ENCODE measurements around the gene PIGW.

DNA sequence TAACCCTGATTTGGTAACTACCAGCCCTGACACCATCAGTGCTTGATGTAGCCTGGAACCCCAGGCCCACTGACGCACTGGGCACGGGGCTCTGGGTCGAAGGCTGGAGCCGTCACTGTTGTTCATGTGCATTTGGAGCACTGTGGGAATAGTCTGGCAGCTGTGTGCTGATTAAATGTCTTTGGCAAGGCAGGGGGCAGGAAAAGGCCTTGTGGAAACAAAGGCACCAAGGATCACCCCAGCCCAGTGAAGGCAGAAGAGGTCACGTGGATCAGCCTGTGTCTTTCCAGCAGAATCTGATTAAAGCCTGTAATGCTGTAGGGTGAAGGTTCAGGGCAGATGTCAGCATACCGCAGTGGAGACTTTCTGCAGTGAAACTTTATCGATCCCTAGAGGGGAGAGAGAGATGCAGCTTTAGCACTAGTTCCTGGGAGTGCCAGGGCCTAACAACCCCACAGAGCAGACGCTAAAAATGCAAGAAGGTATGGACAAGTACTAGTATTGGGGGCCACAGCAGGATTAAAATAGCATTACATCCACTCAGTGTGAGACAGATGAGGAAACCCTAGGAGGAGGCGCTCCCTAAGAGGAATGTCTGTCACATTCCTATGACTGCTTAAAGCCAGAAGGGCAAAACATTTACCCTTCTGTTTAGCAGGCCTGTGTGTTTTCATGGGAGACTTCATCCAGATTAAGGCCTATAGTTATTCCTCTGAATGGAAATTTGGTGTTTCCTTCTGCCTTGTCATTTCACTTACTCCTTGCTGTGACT is 38.6 kb upstream of the PIGW start:
- TF ChIP-seq, protein P1, sequence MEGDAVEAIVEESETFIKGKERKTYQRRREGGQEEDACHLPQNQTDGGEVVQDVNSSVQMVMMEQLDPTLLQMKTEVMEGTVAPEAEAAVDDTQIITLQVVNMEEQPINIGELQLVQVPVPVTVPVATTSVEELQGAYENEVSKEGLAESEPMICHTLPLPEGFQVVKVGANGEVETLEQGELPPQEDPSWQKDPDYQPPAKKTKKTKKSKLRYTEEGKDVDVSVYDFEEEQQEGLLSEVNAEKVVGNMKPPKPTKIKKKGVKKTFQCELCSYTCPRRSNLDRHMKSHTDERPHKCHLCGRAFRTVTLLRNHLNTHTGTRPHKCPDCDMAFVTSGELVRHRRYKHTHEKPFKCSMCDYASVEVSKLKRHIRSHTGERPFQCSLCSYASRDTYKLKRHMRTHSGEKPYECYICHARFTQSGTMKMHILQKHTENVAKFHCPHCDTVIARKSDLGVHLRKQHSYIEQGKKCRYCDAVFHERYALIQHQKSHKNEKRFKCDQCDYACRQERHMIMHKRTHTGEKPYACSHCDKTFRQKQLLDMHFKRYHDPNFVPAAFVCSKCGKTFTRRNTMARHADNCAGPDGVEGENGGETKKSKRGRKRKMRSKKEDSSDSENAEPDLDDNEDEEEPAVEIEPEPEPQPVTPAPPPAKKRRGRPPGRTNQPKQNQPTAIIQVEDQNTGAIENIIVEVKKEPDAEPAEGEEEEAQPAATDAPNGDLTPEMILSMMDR (conservative IDR thresholded peaks at IDR 0.05; ENCODE audit: low read depth in 2 of 2), result no peak
- no peak for TF ChIP-seq EZH2phosphoT487 (IDR thresholded peaks at IDR 0.05; ENCODE audit: unreplicated experiment)
- TF ChIP-seq EZH2 (IDR thresholded peaks at IDR 0.05; ENCODE audit: low read depth, unreplicated experiment), result no peak
- TF ChIP-seq, protein P2, sequence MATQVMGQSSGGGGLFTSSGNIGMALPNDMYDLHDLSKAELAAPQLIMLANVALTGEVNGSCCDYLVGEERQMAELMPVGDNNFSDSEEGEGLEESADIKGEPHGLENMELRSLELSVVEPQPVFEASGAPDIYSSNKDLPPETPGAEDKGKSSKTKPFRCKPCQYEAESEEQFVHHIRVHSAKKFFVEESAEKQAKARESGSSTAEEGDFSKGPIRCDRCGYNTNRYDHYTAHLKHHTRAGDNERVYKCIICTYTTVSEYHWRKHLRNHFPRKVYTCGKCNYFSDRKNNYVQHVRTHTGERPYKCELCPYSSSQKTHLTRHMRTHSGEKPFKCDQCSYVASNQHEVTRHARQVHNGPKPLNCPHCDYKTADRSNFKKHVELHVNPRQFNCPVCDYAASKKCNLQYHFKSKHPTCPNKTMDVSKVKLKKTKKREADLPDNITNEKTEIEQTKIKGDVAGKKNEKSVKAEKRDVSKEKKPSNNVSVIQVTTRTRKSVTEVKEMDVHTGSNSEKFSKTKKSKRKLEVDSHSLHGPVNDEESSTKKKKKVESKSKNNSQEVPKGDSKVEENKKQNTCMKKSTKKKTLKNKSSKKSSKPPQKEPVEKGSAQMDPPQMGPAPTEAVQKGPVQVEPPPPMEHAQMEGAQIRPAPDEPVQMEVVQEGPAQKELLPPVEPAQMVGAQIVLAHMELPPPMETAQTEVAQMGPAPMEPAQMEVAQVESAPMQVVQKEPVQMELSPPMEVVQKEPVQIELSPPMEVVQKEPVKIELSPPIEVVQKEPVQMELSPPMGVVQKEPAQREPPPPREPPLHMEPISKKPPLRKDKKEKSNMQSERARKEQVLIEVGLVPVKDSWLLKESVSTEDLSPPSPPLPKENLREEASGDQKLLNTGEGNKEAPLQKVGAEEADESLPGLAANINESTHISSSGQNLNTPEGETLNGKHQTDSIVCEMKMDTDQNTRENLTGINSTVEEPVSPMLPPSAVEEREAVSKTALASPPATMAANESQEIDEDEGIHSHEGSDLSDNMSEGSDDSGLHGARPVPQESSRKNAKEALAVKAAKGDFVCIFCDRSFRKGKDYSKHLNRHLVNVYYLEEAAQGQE (IDR thresholded peaks at IDR 0.05; ENCODE audit: unreplicated experiment), result no peak
- TF ChIP-seq POLR2AphosphoS5 (IDR thresholded peaks at IDR 0.05; ENCODE audit: low read depth), result 0 out of 2 replicates have a peak, but pooled peaks have one; percentile 10
- no peak for TF ChIP-seq CREB1 (CRISPR knock-in tag; IDR thresholded peaks at IDR 0.05; ENCODE audit: low read depth)
- TF ChIP-seq, protein P3, sequence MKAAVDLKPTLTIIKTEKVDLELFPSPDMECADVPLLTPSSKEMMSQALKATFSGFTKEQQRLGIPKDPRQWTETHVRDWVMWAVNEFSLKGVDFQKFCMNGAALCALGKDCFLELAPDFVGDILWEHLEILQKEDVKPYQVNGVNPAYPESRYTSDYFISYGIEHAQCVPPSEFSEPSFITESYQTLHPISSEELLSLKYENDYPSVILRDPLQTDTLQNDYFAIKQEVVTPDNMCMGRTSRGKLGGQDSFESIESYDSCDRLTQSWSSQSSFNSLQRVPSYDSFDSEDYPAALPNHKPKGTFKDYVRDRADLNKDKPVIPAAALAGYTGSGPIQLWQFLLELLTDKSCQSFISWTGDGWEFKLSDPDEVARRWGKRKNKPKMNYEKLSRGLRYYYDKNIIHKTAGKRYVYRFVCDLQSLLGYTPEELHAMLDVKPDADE (IDR thresholded peaks at IDR 0.05), result no peak
- TF ChIP-seq ZNF331 (CRISPR knock-in tag; IDR thresholded peaks at IDR 0.05; ENCODE audit: low read depth), result no peak
- TF ChIP-seq JUNB (IDR thresholded peaks at IDR 0.05; ENCODE audit: unreplicated experiment), result no peak
- TF ChIP-seq NANOG (IDR thresholded peaks at IDR 0.05; ENCODE audit: borderline replicate concordance), result no peak
- no peak for TF ChIP-seq ZNF114 (CRISPR knock-in tag; IDR thresholded peaks at IDR 0.05)
- TF ChIP-seq STAT1 (IDR thresholded peaks at IDR 0.05; ENCODE audit: unreplicated experiment), result no peak
- TF ChIP-seq, protein P4, sequence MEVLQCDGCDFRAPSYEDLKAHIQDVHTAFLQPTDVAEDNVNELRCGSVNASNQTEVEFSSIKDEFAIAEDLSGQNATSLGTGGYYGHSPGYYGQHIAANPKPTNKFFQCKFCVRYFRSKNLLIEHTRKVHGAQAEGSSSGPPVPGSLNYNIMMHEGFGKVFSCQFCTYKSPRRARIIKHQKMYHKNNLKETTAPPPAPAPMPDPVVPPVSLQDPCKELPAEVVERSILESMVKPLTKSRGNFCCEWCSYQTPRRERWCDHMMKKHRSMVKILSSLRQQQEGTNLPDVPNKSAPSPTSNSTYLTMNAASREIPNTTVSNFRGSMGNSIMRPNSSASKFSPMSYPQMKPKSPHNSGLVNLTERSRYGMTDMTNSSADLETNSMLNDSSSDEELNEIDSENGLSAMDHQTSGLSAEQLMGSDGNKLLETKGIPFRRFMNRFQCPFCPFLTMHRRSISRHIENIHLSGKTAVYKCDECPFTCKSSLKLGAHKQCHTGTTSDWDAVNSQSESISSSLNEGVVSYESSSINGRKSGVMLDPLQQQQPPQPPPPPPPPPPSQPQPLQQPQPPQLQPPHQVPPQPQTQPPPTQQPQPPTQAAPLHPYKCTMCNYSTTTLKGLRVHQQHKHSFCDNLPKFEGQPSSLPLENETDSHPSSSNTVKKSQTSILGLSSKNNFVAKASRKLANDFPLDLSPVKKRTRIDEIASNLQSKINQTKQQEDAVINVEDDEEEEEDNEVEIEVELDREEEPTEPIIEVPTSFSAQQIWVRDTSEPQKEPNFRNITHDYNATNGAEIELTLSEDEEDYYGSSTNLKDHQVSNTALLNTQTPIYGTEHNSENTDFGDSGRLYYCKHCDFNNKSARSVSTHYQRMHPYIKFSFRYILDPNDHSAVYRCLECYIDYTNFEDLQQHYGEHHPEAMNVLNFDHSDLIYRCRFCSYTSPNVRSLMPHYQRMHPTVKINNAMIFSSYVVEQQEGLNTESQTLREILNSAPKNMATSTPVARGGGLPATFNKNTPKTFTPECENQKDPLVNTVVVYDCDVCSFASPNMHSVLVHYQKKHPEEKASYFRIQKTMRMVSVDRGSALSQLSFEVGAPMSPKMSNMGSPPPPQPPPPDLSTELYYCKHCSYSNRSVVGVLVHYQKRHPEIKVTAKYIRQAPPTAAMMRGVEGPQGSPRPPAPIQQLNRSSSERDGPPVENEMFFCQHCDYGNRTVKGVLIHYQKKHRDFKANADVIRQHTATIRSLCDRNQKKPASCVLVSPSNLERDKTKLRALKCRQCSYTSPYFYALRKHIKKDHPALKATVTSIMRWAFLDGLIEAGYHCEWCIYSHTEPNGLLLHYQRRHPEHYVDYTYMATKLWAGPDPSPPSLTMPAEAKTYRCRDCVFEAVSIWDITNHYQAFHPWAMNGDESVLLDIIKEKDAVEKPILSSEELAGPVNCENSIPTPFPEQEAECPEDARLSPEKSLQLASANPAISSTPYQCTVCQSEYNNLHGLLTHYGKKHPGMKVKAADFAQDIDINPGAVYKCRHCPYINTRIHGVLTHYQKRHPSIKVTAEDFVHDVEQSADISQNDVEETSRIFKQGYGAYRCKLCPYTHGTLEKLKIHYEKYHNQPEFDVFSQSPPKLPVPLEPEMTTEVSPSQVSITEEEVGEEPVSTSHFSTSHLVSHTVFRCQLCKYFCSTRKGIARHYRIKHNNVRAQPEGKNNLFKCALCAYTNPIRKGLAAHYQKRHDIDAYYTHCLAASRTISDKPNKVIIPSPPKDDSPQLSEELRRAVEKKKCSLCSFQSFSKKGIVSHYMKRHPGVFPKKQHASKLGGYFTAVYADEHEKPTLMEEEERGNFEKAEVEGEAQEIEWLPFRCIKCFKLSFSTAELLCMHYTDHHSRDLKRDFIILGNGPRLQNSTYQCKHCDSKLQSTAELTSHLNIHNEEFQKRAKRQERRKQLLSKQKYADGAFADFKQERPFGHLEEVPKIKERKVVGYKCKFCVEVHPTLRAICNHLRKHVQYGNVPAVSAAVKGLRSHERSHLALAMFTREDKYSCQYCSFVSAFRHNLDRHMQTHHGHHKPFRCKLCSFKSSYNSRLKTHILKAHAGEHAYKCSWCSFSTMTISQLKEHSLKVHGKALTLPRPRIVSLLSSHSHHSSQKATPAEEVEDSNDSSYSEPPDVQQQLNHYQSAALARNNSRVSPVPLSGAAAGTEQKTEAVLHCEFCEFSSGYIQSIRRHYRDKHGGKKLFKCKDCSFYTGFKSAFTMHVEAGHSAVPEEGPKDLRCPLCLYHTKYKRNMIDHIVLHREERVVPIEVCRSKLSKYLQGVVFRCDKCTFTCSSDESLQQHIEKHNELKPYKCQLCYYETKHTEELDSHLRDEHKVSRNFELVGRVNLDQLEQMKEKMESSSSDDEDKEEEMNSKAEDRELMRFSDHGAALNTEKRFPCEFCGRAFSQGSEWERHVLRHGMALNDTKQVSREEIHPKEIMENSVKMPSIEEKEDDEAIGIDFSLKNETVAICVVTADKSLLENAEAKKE (CRISPR knock-in tag; IDR thresholded peaks at IDR 0.05), result no peak
